ENCODE measurements around the gene PTPRK. TPM values are rescaled to one million over a fixed set of nuclear protein-coding genes. Genes with fewer than 3 reads are reported as not detected.
"Not testable (repeated sequence)": the region's sequence is repeated elsewhere in the genome, so short reads cannot be mapped to it uniquely, and the experiment has no call there.

Gene PTPRK
- total RNA-seq, 2 donors from 2014 or later: 0.77 to 0.78 TPM

DNA sequence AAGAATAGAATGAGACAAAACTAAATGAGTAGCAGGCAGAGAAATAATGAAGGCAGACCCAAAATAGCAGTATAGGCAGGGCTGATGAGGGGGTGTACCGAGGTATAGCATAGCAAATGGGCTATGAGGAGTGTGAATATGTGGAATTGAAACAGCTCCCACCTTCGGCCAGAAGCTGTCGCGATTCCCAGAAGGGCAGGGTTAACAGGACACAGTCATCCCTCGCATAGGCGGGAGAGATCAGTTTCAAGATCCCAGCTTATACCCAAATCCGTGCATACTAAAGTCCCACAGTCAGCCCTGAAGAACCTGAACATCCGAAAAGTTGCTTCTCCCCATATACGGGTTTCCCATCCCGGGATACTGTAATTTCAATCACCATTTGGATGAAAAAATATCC is 82.7 kb downstream of the PTPRK start:
- peaks cover 2% of the 10 kb centered on the region for H3K9me3 ChIP-seq (ENCODE audit: control insufficient read depth, low read length, poor library complexity, severe bottlenecking)
- H3K4me3 Mint-ChIP-seq: no peak overlapping the region
- ATAC-seq: no peak
- no peak for DNase-seq
- H3K36me3 Mint-ChIP-seq (ENCODE audit: low read depth): no peaks in the 10 kb centered on the region
- no peak overlapping the region for H3K27ac Mint-ChIP-seq
- H3K4me1 Mint-ChIP-seq: no peaks in the 10 kb centered on the region
- peaks cover 13% of the 10 kb centered on the region for H3K27me3 Mint-ChIP-seq

DNA sequence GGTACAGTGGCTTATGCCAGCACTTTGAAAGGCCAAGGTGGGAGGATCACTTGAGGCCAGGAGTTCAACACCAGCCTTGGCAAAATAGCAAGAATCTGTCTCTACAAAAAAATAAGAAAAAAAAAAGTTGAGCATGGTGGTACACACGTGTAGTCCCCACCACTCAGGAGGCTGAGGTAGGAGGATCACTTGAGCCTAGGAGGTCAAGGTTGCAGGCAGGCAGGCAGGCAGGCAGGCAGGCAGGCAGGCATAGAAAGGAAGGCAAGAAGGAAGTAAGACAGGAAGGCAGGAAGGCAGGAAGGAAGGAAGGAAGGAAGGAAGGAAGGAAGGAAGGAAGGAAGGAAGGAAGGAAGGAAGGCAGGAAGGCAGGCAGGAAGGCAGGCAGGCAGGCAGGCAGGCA is 85.6 kb downstream of the PTPRK start:
- DNase-seq; H3K4me1 Mint-ChIP-seq; H3K27ac Mint-ChIP-seq; ATAC-seq; H3K36me3 Mint-ChIP-seq (ENCODE audit: low read depth); H3K9me3 ChIP-seq (ENCODE audit: control insufficient read depth, low read length, poor library complexity, severe bottlenecking); H3K4me3 Mint-ChIP-seq: not testable (repeated sequence)
- H3K27me3 Mint-ChIP-seq: peaks cover 12% of the 10 kb centered on the region

DNA sequence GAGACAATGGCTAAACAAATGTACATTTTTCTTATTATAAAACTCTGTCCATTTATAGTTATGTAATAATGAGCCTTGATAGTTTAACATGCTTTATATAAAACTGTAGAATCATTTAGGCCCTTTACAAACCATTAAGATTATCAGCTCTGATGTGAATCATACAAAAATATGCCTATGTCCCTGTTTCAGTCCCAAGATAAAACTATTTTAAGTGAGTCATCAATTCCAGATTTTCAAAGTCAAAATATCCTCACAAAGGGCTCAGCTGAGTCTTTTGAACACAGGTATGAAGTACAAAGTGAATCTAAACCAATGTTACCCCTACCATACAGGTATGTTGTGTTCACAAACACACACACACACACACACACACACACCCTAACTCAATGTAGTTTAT is 88.0 kb downstream of the PTPRK start:
- ATAC-seq (no peak), DNase-seq (no peak)
- Mint-ChIP-seq H3K4me3 (no peak overlapping the region), H3K4me1 (no peaks in the 10 kb centered on the region), H3K27me3 (no peaks in the 10 kb centered on the region), H3K27ac (no peak overlapping the region), H3K36me3 (ENCODE audit: low read depth) (no peaks in the 10 kb centered on the region)
- peaks cover 2% of the 10 kb centered on the region for H3K9me3 ChIP-seq (ENCODE audit: control insufficient read depth, low read length, poor library complexity, severe bottlenecking)

DNA sequence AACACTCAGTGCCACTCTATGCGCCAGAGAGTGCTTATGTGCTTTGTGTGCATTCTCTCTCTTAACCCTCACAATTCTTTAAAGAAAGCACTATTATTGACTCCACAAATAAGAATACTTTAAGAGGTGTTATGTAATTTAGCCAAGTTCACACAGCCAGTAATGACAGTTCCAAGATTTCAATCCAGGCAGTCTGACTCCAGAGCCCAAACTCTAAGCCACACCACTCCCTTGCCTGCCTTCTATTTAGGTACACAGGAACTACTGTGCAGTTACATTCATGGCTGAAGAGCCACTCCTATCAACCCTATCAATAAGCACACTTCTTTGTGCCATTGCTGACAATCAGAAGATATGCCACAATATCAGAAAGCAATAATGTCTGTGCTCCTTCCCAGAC is 93.3 kb downstream of the PTPRK start:
- Mint-ChIP-seq H3K27ac (no peak overlapping the region), H3K4me3 (no peak overlapping the region), H3K27me3 (peaks cover 6% of the 10 kb centered on the region), H3K4me1 (no peaks in the 10 kb centered on the region), H3K36me3 (ENCODE audit: low read depth) (no peaks in the 10 kb centered on the region)
- ATAC-seq: no peak
- DNase-seq: no peak
- H3K9me3 ChIP-seq (ENCODE audit: control insufficient read depth, low read length, poor library complexity, severe bottlenecking): no peaks in the 10 kb centered on the region

DNA sequence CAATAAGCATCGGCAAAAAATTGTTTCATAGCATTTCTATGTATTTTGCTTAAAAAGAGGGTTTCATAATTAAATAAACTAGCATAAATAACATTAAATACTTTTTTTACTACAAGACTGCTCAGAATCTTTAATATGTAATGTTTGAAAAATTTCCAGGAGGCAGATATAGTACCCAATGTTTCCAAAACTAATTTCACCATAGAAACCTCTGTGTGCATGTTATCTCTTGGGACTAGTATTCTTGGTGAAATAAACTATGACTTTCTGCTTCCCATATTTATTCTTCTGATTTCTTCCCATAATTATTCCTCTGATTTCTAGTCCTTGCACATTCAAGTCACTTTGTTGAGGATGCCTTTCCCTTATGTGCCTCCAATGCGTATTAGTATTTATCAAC is 94.5 kb downstream of the PTPRK start:
- H3K27ac Mint-ChIP-seq: no peak overlapping the region
- H3K9me3 ChIP-seq (ENCODE audit: control insufficient read depth, low read length, poor library complexity, severe bottlenecking): no peaks in the 10 kb centered on the region
- no peak overlapping the region for H3K4me3 Mint-ChIP-seq
- no peaks in the 10 kb centered on the region for H3K36me3 Mint-ChIP-seq (ENCODE audit: low read depth)
- H3K4me1 Mint-ChIP-seq: no peaks in the 10 kb centered on the region
- H3K27me3 Mint-ChIP-seq: peaks cover 6% of the 10 kb centered on the region
- DNase-seq (no peak), ATAC-seq (no peak)

DNA sequence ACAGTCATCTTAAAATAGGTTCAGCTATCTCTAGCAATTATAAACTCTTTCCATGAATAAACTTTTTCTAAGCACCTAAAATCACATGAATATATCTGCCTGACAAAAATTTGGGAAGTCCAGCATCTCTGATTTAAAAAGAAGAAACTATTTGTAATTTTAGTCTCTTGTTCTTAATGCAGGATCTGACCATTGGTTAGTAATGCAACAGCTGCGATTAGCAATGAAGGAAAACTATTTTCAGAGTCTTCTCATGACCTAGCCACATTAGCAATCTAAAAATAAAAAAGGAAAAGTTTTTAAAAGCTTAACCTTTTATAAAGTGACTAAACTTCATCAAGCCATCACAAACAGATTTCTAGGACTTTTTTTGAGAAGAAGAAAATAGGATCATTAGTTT is 97.5 kb downstream of the PTPRK start:
- Mint-ChIP-seq H3K4me1 (no peaks in the 10 kb centered on the region), H3K4me3 (no peak overlapping the region), H3K27me3 (peaks cover 6% of the 10 kb centered on the region), H3K27ac (no peak overlapping the region), H3K36me3 (ENCODE audit: low read depth) (no peaks in the 10 kb centered on the region)
- no peak for ATAC-seq
- H3K9me3 ChIP-seq (ENCODE audit: control insufficient read depth, low read length, poor library complexity, severe bottlenecking): no peaks in the 10 kb centered on the region
- no peak for DNase-seq

DNA sequence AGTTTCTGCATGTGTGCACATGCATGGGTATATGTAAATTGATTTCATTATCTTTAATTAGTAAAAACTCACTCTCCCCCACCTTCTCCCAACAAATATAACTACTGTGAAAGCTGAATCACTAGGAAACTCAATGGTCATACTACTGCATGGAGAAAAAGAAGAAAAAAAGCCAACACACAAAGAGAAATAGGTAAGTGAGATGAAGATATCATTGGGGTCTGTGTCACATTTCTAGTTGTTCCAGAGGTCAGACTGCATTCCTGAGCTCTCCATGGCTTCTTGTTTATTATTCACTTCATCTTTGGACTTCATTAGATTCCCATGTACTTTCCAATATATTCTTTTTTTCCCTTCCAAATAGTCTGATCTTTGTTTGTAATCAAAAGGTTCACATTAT is 98.2 kb downstream of the PTPRK start:
- ATAC-seq (no peak), DNase-seq (no peak)
- no peak overlapping the region for H3K27ac Mint-ChIP-seq

DNA sequence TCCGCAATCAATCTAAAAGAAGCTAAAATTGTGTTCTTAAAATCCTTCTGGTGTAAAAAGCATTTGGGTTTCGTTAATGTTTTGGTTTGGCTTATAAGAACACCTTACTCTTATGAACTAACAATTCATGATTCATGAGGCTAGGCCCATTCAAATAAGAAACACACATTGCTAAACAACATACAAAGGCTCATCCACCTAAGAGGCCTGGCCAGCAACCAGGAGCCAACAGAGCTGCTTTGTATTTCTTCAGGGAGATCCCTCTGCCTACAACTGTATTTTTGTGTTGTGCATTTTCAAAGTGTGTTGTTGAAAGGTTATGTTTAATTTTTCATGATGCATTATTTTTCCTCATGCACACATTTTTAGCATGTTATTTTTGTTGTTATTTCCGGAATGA is 98.6 kb downstream of the PTPRK start:
- no peak overlapping the region for H3K27ac Mint-ChIP-seq
- ATAC-seq (no peak), DNase-seq (no peak)
- H3K4me1 Mint-ChIP-seq: no peaks in the 10 kb centered on the region
- H3K9me3 ChIP-seq (ENCODE audit: control insufficient read depth, low read length, poor library complexity, severe bottlenecking): no peaks in the 10 kb centered on the region
- H3K36me3 Mint-ChIP-seq (ENCODE audit: low read depth): no peaks in the 10 kb centered on the region
- H3K4me3 Mint-ChIP-seq: no peak overlapping the region
- H3K27me3 Mint-ChIP-seq: peaks cover 13% of the 10 kb centered on the region

More for the DNA sequence above, 98.2 kb downstream of the PTPRK start:
- no peaks in the 10 kb centered on the region for H3K9me3 ChIP-seq (ENCODE audit: control insufficient read depth, low read length, poor library complexity, severe bottlenecking)
- H3K4me1 Mint-ChIP-seq: no peaks in the 10 kb centered on the region
- H3K27me3 Mint-ChIP-seq: peaks cover 10% of the 10 kb centered on the region
- H3K4me3 Mint-ChIP-seq: no peak overlapping the region
- H3K36me3 Mint-ChIP-seq (ENCODE audit: low read depth): no peaks in the 10 kb centered on the region

DNA sequence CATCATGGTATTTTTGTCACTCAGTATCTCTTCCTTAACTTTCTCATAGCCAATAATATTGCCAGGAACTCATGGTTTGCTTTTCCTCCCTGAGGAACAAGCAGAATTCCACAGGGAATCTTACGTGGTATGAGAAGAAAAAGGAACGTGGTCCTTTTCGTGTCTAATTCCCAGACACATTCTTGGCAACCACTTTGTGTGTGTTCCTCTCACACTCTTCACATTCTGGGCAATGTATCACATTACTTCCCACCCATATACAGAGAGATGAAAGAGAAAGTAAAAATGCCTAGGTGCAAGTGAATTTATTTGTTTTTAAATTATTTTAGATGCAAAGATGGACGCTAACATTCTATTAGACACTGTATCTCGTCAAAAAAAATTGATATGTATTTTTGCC is 102.7 kb downstream of the PTPRK start:
- DNase-seq (no peak), ATAC-seq (no peak)
- Mint-ChIP-seq H3K27ac (no peak overlapping the region), H3K36me3 (ENCODE audit: low read depth) (peaks cover 2% of the 10 kb centered on the region), H3K4me3 (no peak overlapping the region), H3K27me3 (peaks cover 6% of the 10 kb centered on the region), H3K4me1 (no peaks in the 10 kb centered on the region)
- no peaks in the 10 kb centered on the region for H3K9me3 ChIP-seq (ENCODE audit: control insufficient read depth, low read length, poor library complexity, severe bottlenecking)

DNA sequence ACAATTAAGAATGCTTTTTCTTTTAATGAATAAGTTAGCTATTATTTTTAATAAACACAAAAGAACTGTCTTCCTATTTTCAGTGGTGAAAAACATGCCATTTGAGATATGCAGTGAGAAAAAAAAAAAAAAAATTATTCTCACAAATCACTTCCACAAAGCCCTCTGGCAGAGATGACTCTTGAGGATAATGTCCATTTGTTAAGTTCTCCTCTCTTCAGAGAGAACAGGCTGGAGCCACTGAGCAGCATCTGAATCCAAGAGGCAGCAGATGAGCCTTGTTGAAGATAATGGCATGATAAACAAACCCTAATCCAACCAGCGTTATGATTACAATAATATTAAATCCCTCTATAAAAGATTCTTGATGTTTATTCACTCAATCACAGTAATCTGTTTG is 105.0 kb downstream of the PTPRK start:
- Mint-ChIP-seq H3K4me3 (no peak overlapping the region), H3K27me3 (peaks cover 6% of the 10 kb centered on the region), H3K27ac (no peak overlapping the region), H3K4me1 (no peaks in the 10 kb centered on the region), H3K36me3 (ENCODE audit: low read depth) (peaks cover 2% of the 10 kb centered on the region)
- ATAC-seq (no peak), DNase-seq (no peak)
- no peaks in the 10 kb centered on the region for H3K9me3 ChIP-seq (ENCODE audit: control insufficient read depth, low read length, poor library complexity, severe bottlenecking)

DNA sequence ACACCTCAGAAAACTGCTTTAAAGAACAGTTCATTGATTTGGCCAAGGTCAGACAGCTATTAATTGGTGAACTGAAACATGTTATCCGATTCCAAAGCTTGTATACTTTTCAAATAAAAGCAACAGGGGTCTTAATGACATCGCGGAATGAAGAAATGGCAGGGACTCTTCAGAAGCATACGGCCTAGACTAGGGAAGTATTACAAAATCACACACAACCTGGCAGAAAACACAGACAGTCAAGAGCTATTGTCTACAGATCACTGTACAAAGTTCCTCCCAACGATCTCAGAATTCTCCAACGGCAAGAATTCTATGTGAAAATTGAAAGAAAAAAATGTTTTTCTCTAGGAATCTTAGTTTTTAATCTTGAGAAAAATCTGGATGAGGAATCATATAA is 105.5 kb downstream of the PTPRK start:
- Mint-ChIP-seq H3K27ac (no peak overlapping the region), H3K4me3 (no peak overlapping the region), H3K36me3 (ENCODE audit: low read depth) (peaks cover 2% of the 10 kb centered on the region), H3K27me3 (peaks cover 6% of the 10 kb centered on the region), H3K4me1 (no peaks in the 10 kb centered on the region)
- no peaks in the 10 kb centered on the region for H3K9me3 ChIP-seq (ENCODE audit: control insufficient read depth, low read length, poor library complexity, severe bottlenecking)
- DNase-seq (no peak), ATAC-seq (no peak)

DNA sequence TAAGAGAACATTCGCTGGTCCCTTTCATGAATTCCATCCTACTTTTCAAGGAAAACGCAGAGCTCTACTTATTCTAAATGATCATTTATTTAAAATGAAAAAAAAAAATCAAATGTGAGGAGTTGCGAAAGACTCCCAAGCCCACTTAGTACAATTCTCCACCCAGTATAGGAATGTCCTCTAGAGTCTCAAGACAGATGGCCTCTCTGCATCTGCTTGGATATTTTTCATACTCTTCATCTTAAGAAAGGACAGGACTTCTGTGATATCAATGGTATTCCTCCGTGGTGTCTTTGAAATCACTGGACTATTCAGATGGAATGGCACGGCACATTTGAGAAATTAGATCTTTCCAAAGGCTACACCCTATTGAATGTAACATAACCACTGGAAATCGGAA is 107.1 kb downstream of the PTPRK start:
- Mint-ChIP-seq H3K4me3 (no peak overlapping the region), H3K36me3 (ENCODE audit: low read depth) (peaks cover 2% of the 10 kb centered on the region), H3K4me1 (no peaks in the 10 kb centered on the region), H3K27ac (no peak overlapping the region), H3K27me3 (peaks cover 6% of the 10 kb centered on the region)
- no peaks in the 10 kb centered on the region for H3K9me3 ChIP-seq (ENCODE audit: control insufficient read depth, low read length, poor library complexity, severe bottlenecking)
- ATAC-seq (no peak), DNase-seq (no peak)

DNA sequence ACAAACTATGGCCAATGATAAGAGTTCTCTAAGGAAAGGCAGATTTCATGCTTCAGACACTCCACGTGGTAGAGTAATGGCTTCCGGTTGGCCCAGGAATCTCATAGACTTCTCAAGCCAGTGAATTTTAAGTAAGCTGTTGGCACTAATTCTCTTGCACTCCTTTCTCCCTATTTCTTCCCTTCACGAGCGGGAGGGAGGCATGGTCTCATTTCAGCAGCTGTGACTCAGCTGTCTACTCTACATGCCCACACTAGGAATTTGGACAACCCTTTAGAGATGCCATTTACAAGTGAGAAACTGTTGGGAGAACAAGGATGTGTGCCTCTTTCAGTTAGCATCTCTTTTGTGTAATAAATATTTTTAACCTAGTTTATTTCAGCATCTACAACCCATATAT is 107.7 kb downstream of the PTPRK start:
- no peak for ATAC-seq
- Mint-ChIP-seq H3K36me3 (ENCODE audit: low read depth) (peaks cover 2% of the 10 kb centered on the region), H3K4me1 (no peaks in the 10 kb centered on the region), H3K27ac (no peak overlapping the region), H3K4me3 (no peak overlapping the region), H3K27me3 (peaks cover 6% of the 10 kb centered on the region)
- no peak for DNase-seq
- H3K9me3 ChIP-seq (ENCODE audit: control insufficient read depth, low read length, poor library complexity, severe bottlenecking): no peaks in the 10 kb centered on the region

DNA sequence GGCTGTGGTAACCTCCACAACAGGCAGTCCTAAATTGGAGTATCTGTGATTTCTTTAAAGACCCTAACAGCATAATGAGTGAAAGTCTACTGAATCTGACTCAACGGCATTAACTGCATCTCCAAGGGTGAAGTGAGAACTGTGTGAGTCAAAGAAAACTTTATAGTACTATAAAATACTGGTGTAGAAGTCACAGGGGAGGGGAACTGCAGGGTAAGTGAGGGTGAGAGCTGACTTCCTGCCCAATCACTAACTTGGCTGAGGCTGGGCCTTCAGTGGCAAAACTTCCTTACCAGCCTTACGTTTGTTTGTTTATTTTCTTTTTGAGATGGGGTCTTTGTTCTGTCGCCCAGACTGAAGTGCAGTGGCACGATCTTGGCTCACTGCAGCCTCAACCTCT is 109.8 kb downstream of the PTPRK start:
- DNase-seq (no peak), ATAC-seq (no peak)
- H3K4me1 Mint-ChIP-seq: no peaks in the 10 kb centered on the region
- no peaks in the 10 kb centered on the region for H3K27me3 Mint-ChIP-seq
- no peaks in the 10 kb centered on the region for H3K9me3 ChIP-seq (ENCODE audit: control insufficient read depth, low read length, poor library complexity, severe bottlenecking)
- H3K4me3 Mint-ChIP-seq: no peak overlapping the region
- peaks cover 2% of the 10 kb centered on the region for H3K36me3 Mint-ChIP-seq (ENCODE audit: low read depth)
- no peak overlapping the region for H3K27ac Mint-ChIP-seq

DNA sequence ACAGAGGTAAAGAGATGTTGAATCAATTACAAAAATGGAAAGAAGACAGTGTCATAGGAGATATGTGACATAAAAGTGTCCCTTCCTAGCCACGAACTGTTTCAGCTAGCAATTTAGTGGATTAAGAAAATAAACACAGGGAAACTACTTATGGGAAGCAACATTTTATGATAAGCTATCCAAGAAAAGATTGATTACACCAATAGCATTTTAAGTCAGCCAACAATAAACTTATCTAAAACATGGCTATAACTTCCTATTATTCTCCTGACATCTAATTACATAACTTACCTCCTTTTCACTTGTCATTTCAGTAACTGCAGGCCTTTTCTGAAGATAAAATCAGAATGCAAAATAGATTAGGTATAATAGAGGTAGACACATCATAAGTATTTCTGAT is 111.4 kb downstream of the PTPRK start:
- peaks cover 2% of the 10 kb centered on the region for H3K36me3 Mint-ChIP-seq (ENCODE audit: low read depth)
- H3K4me1 Mint-ChIP-seq: no peaks in the 10 kb centered on the region
- no peak for ATAC-seq

More for the DNA sequence above, 111.4 kb downstream of the PTPRK start:
- DNase-seq: no peak
- H3K9me3 ChIP-seq (ENCODE audit: control insufficient read depth, low read length, poor library complexity, severe bottlenecking): no peaks in the 10 kb centered on the region
- Mint-ChIP-seq H3K4me3 (no peak overlapping the region), H3K27me3 (no peaks in the 10 kb centered on the region), H3K27ac (no peak overlapping the region)

All from T-helper 17 cell (primary cell).